Retina (tissue), 1 donor: ENCODE data around the gene DUSP28.
"Not testable (repeated sequence)": the region's sequence is repeated elsewhere in the genome, so short reads cannot be mapped to it uniquely, and the experiment has no call there.

Source experiments
- DNase-seq: peaks from one replicate; pipeline ENCODE4 v3.0.0-alpha.2; 2016

DUSP28 gene

DNA sequence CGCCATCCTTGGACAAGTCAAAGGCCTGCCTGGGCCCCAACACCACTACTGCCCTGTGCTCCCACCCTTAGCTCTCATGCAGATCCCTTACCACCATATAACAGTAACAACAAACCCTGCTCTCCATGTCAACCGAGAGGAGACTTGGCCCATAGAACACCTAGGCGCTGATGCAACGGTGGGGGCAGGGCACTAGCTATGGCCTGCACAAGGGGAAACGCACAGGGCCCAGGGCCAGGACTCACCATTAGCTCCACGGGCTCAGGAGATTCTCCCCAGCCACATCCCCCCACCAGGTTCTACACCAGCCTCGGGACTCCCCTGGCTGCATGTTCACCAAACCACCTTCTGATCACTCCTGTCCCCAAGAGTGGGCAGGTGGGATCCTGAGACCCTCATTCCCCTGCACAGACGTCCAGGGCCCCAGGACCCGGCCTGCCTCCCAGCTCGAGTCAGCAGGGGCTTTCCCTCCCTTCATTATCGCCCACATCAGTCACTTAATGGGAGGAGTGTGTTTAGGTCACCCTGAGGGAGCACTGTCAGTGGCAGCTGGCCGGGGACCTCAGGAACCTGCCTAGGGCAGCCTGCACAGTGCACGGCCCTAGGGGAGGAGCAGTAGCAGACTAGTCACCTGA lies 31.6 kb upstream of the DUSP28 start:
- no peak for DNase-seq

DNA sequence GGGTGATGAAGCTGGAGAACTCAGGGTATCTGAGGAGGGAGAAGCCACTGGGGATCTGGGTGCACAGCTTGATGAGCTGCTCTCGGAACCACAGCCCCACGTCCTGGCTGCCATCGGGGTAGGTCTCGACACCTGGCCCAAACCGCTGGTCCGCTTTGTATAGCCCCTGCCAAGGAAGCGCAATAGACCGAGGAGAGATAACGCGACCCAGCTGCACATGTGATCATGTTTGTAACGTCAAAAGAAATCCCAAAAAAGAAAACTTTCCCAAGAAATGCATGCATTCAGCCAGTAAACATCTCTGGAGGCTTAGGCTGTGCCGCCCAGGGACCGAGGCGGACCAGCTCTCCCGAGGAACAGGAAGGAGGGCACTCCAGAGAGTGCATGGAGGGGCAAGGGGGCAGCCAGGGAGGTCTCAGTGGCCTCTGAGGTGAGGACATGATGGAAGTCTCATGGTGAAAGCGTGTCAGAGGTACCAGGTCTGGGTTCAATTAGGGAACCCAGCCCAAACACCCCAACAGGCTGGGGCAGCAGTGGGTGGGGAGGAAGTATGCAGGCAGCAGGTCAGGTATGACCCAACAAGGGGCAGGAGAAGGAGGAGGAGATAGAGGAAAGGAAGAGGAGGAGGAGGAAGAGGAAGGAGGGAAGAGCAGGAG lies 30.7 kb upstream of the DUSP28 start:
- DNase-seq: no peak

DNA sequence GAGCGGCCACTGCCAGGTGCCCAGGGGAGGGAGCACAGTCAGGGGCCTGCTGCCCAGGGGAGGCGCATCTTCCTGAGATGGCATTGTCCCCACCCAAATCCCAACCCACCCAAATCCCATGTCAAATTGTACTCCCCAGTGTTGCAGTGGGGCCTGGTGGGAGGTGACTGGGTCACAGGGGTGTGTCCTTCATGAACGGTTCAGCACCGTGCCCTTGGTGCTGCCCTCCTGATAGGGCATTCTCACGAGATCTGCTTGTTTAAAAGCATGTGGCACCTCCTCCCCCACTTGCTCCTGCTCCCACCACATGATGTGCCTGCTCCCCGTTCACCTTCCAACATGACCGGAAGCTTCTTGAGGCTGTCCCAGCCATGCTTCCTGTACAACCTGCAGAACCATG lies 30.0 kb upstream of the DUSP28 start:
- DNase-seq: no peak

DNA sequence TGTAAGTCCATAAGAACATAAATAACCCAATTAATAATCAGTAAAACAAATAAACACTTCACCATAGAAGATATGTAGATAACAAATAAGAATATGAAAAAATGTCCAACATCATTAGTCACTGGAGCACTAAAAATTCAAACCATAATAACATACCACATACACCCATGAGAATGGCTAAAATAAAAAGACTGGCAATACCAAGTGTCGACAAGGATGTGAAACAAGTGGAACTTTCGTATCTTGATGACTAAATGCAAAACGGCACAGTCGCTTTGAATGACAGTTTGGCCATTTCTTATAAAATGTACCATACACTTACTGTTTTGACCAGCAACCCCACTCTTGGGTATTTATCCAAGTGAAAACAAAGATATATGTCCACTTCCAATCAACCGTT lies 29.1 kb upstream of the DUSP28 start:
- DNase-seq: no peak

DNA sequence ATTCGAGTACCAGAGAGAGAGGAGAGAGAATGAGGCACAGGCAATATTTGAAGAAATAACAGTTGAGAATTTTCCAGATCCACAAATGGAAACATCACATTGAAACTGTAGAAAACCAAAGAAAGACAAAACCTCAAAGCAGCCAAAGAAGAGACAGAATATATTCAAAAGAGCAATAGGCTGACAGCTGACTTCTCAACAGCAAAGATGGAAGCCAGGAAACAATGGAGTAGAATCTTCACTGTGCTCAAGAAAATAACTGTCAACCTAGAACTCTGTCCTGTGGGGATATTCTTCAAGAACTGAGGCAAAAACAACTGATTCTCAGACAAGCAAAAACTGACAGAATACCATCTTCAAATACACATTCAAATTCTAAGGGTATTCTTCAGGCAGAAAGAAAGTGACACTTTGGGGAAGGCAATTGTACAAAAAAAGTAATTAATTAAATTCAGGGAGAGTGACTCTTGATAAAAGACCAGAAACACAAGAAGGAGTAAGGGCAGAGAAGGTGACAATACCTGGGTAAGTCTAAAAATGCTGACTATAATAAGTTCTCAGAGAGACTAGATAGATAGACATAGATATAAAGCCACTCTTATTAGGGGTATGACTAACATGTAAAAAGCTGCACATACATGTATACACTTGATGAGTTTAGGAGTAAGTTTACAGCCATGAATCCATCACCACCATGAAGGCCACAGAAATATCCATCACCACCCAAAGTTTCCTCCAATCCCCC lies 28.0 kb upstream of the DUSP28 start:
- DNase-seq: no peak

DNA sequence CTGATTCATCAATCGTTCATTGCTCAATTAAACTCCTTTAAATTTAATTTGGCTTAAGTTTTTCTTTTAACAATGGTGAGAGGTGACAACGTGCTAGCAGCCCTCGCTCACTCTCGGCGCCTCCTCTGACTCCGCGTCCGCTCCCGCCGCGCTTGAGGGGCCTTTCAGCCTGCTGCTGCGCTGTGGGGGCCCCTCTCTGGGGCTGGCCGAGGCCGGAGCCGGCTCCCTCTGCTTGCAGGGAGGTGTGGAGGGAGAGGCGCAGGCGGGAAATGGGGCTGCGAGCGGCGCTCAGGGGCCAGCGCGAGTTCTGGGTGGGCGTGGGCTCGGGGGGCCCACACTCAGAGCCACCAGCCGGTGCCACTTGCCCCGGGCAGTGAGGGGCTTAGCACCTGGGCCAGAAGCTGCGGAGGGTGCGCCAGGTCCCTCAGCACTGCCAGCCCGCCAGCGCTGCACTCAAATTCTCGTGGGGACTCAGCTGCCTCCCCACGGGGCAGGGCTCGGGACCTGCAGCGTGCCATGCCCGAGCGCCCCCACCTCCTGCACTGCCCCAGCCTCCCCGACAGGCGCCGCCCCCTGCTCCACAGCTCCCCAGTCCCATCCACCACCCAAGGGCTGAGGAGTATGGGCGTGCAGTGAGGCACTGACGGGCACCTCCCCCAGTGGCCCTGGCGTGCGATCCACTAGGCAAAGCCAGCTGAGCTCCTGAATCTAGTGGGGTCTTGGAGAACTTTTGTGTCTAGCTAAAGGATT lies 22.0 kb upstream of the DUSP28 start:
- no peak for DNase-seq

DNA sequence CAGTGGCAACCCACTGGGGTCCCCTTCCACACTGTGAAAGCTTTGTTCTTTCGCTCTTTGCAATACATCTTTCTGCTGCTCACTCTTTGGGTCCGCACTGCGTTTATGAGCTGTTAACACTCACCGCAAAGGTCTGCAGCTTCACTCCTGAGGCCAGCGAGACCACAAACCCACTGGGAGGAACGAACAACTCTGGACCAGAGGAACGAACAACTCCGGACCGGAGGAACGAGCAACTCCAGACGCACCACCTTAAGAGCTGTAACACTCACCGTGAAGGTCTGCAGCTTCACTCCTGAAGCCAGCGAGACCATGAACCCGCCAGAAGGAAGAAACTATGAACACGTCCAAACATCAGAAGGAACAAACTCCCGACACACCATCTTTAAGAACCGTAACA lies 21.1 kb upstream of the DUSP28 start:
- not testable (repeated sequence) for DNase-seq

DNA sequence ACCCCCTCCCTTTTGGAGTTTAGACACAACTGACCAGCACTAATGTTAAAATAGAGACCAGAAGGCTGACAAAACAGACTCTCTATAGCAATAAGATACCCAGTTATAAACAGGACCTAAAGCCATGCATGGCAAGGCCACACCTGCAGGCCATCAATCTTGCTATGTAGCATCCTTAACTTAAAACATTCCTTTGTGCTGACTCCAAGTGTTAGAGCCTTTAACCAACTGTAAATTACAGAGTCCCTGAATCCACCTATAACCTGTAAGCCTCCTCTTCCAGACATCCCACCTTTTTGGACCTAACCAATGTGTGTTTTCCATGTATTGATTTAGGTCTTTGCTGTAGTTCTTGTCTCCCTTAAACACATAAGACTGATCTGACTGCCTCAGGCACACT lies 20.3 kb upstream of the DUSP28 start:
- DNase-seq: no peak

DNA sequence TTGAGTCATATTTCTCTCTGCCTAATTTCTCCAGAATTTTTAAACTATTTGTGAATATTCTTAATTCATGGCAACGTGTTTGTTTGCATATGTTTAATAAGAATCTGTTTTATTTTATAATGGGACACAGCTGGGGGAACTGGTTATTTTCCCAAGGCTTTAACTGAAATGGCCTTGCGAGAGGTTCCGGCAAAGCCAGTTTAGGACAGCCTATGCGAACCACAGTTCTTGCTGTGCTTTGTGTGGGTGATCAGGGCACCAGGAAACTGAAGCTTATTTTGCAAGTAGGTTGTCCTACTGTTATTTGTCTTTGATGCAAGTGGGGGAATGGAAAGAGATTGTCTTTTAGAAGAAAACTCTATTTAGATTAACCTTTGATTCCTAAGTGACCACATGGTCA lies 8.9 kb upstream of the DUSP28 start:
- DNase-seq: no peak

DNA sequence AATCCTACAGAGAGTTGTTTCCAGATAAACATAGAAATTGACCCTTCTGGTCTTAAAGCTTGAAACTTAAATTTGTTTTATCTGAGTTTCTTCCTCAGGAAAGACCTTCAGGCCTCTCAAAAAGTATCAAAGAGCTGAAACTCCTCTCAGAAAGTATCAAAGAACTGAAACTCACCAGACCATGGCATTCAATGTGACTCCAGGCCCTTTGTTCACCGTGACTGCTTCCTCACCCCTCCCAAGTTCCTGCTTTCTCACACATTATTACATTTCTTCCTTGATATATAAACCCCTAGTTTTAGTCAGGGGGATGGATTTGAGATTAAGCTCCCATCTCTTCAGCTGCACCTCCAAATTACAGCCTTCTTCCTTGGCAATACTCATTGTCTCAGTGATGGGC lies 8.3 kb upstream of the DUSP28 start:
- no peak for DNase-seq

DNA sequence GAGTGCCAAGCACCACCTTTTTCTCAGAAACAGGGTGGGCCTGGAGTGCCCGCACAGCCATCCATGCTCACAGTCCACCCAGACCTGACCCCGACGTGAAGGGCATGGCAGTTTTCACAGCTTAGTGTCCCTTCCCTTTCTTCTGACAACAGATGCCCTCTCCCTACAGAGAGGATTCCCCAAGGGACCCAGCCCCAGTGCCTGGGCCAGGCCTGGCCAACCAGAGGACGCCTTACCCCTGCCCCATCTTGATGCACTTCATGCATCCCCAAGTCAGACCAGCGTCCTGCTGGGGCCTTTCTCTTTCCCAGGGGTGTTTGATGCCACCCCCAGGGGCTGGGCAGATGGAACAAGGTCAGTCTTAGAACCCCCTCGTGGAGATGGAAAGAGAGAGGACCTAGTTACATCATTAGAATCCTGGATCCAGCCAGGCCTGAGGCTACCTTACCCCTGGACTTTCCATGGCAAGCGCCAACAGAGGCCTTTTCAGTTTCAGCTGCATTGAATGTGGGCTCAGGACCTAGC lies 6.1 kb upstream of the DUSP28 start:
- DNase-seq: no peak

DNA sequence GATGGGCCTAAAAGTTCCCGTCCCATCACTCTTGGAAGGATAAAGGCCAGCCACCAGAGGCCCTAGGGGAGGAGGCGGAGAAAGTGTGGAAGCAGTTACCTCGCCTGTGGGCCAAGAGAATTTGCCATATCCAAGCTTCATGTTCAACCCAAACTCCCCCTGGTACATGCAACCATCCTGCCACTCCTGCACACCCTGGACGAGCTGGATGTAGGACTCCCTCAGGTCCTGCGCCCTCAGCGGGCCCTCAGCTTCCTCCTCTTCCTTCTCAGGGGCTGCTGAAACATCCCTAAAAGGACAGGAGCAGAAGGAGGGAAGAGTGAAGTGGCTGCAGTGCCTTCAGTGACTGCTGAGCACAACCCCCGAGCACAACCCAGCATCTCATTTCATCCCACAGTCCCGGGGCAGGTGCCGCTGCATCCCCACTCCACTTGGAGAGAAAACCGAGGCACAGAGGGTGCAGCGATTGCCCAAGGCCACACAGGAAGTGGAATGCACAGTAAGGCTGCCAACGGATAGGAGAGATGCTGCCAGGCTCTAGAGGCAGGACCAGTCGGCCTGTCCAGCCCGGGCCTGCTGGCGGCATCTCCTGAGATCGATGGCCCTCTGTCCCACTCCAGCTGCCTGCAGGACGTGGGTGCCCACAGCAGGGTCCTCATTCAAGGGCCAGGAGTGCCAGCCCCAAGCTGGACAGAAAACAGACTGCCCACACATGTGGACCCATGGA lies 5.2 kb upstream of the DUSP28 start:
- DNase-seq: no peak

DNA sequence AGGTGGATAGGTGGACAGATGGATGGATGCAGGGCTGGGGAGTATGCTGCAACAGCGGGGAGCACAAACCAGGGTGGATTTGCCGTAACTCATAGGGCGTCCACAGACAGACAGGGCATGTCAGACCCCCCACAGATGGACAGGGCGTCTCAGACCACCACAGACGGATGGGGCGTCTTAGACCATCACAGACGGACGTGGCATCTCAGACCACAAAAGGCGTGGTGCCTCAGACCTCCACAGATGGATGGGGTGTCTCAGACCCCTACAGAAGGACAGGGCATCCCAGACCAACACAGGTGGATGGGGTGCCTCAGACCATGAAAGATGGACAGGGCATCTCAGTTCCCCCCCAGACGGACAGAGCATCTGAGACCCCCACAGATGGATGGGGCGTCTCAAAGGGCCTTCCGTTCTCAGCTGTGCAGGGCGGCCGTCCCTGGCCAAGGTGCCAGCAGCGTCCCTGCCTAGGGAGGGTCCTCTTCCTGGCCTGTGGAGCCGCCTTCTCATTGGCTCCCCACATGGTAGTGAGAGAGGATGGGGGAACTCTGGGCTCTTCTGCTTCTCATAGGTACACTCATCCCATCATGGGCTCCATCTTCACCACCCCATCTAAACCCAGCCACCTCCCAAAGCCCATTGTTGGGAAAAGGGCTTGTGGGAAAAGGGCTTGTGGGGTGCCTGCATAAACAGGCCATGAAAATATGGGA lies 4.5 kb upstream of the DUSP28 start:
- DNase-seq: no peak

DNA sequence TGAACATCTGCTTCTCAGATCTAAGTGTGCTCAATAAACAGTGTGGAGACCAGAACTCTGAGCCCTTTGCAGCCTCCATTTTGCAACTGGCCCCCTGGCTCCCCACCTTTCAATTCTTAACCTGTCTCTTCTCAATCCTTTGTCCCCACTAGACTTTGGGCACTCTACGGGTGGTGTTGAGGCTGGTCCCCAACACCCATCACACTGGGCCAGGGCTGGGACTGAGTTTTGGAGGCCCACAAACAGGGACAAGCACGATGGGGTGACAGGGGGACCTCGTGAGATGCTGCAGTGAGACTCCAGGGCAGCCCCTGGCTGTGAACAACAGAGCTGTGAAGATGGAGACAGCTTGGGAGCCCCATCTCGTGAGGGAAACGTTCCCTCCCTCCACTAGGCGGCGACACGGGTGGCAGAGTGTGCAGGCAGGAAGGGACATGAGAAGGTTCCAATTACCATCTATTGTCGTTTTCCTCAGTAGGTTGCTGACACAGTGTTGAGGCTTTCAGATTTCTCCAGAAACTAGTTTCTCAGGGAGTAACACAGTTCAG lies 3.5 kb upstream of the DUSP28 start:
- DNase-seq: no peak

DNA sequence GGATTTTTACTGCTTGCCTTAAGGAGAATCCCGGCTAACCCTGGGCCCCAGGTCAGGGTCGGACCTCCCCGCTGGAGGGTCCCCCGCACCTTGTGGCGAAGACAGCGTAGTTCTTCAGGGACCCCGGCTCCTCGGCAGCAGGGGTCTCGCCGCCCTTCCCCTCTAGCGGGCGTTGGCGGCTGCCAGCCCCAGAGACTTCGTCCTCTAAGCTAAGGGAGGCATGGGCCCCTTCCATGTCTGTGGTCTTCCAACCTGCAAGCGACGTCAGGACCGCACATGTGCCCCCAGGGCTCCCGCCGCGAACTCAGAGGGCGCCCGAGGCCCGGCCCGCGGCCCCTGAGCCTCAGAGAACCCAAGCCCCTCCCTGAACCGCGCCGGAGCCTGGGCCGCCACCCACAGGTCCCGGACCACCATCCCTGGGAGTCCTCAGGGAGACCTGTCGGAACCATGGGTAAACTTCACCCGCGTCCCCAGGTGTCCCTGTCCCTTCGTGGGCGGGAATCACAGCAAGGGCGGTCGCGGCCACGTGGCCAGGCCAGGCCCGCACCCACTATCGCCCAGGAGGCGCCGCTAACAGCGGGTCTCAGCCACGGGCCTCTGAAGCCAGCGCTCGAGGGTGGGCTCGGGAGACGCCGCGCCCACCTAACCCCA lies 2.9 kb upstream of the DUSP28 start:
- DNase-seq: peak; percentile 68

DNA sequence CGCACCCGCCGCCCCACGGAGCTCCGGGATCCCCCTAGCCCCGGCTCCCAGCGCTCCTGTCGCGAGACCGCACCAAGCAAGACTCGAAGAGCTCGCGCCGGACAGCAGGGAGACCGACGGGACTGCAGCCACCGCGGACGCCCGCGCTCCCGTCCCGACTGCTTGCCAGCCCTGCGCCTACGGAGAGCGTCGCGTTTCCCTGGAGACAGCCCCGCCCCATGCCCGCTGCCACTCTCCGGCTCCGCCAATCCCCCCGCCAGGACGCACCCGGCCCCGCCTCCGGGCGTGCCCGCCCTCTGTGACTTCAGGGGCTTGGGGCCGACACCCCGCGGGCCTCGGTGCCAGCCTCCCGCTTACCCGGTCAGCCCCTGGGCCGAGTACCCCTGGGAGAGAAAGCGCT lies 2.3 kb upstream of the DUSP28 start, which contains the start of gene ANKMY1:
Gene ANKMY1, minus strand, starts transcription at position 181 of the 400 bp plus-strand sequence. CDS start 653 bp downstream, outside the sequence.
- DNase-seq: peak; percentile 74

DNA sequence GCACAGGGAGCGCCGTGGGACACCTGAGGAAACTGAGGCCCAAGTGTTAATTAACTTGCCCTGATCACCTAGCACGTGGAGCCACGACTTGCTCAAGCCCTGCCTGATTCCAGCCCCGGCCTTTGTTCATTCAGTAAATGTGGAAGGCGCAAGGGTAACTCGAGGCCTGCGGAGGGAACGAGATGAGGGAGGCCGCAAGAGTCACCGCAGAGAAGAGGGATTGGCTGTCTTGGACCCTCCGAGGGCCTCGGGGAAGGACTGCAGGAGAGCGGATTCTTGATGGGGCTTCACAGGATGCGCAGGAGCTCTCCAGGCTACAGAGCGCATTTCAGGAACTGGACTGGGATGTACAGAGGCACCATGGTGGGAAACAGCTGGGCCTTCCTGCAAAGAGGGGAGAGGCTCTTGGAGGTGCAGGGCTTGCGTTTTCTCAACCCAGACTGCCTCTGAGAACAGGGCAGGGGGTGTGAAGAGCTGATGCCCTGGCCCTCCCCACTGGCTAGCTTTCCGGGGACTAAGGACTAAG lies 1.9 kb upstream of the DUSP28 start:
- DNase-seq: no peak

DNA sequence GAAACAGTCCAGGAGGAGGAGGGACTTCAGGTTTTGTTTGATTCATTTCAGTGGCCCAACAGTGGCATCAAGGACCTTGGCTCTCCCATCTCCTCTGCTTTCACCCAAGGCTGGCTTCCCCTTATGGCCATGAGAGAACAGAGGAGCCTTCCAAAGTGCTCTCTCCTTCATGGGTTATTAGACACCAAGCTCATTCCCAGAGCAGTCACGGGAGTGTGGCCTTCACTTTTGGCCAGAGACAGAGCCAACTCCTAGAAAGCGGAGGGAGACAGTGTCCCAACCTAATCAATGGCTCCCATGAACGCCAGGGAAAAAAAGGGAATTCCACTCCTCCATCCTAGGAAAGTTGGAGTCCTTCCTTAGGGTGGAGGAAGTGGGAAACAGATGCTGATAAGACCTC lies 871 bp upstream of the DUSP28 start:
- no peak for DNase-seq

DNA sequence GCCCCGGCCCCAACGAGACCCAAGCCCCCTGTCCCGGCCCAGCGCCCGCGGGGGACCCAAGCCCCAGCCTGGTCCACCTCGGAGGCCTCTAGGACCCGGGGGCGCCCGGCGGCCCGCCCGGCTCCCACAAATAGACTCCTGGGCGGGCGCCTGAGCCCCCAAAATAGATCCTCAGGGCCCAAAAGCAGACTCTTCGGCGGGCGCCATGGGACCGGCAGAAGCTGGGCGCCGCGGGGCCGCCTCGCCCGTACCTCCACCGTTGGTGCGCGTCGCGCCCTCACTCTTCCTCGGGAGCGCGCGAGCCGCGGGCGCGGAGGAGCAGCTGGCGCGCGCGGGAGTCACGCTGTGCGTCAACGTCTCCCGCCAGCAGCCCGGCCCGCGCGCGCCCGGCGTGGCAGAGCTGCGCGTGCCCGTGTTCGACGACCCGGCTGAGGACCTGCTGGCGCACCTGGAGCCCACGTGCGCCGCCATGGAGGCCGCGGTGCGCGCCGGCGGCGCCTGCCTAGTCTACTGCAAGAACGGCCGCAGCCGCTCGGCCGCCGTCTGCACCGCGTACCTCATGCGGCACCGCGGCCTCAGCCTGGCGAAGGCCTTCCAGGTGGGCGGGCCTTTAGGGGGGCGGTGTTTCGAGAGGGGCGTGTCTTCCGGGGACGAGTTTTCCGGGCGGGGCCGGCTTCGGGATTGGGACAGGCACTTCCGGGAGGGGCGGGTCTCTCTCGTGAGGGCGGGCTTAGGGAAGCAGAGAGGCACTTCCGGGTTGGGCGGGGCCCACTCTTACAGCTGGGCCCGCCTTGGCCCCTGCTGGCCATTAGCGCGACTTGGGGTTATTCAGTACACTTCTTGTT lies 545 bp downstream of the DUSP28 start:
- peak; percentile 98 for DNase-seq
